Keratinocyte (primary cell): ENCODE data around the gene NMNAT2. TPM values are rescaled to one million over a fixed set of nuclear protein-coding genes. Genes with fewer than 3 reads are reported as not detected.
"Not testable (repeated sequence)": the region's sequence is repeated elsewhere in the genome, so short reads cannot be mapped to it uniquely, and the experiment has no call there.

Experiments used
- DNase-seq: peaks from one replicate; pipeline ENCODE4 v3.0.0-alpha.2; 2011; ENCODE audit warnings: low read depth, missing footprints, low spot score
- FAIRE-seq: peaks from 2 replicates; lab custom pipeline; 2011; peaks lifted over from hg19 to GRCh38; lab: Jason Lieb, UNC
- H2AFZ ChIP-seq: 2 replicates; pipeline ENCODE4 v1.6.0; 2012; ENCODE audit warnings: low read length, control low read depth, inconsistent platforms; ENCODE audit not compliant: control insufficient read depth
- H3K27ac ChIP-seq: 2 replicates; pipeline ENCODE4 v1.5.1; 2011; ENCODE audit warnings: low read length; ENCODE audit not compliant: control insufficient read depth, insufficient read depth
- H3K27me3 ChIP-seq: 3 replicates; pipeline ENCODE4 v1.6.0; 2011; ENCODE audit warnings: low read length; ENCODE audit not compliant: control insufficient read depth, insufficient read depth; ENCODE audit errors: extremely low read depth
- H3K36me3 ChIP-seq, 2 experiments: 2 replicates in 1 of 2; 3 replicates in 1 of 2; pipeline ENCODE4 v1.5.1; 2011; ENCODE audit warnings: low read length in 2 of 2, mild to moderate bottlenecking in 1 of 2; ENCODE audit not compliant: control insufficient read depth in 2 of 2, insufficient read depth in 2 of 2; ENCODE audit errors: extremely low read depth in 1 of 2
- H3K4me1 ChIP-seq: 3 replicates; pipeline ENCODE4 v1.5.1; 2011; ENCODE audit warnings: low read length; ENCODE audit not compliant: control insufficient read depth, insufficient read depth; ENCODE audit errors: extremely low read depth
- H3K4me2 ChIP-seq: 3 replicates; pipeline ENCODE4 v1.6.0; 2011; ENCODE audit warnings: low read depth, low read length; ENCODE audit not compliant: control insufficient read depth, insufficient read depth; ENCODE audit errors: extremely low read depth
- H3K4me3 ChIP-seq, 3 experiments: fragments of 200-600 bp in 1 of 3; sonication (generic) in 1 of 3; 2 replicates in 2 of 3; 3 replicates in 1 of 3; pipeline ENCODE4 v1.5.1; 2011 to 2016; ENCODE audit warnings: low read length in 3 of 3, mild to moderate bottlenecking in 3 of 3, control low read depth in 2 of 3, inconsistent platforms in 1 of 3, low read depth in 1 of 3, mixed read lengths in 1 of 3, mixed run types in 1 of 3, moderate library complexity in 1 of 3; ENCODE audit not compliant: control insufficient read depth in 2 of 3, insufficient read depth in 2 of 3; ENCODE audit errors: extremely low read depth in 1 of 3
- H3K79me2 ChIP-seq: 2 replicates; pipeline ENCODE4 v1.6.0; 2012; ENCODE audit warnings: low read length; ENCODE audit not compliant: control insufficient read depth, insufficient read depth
- H3K9ac ChIP-seq: 3 replicates; pipeline ENCODE4 v1.6.0; 2011; ENCODE audit warnings: low read length; ENCODE audit not compliant: control insufficient read depth, insufficient read depth; ENCODE audit errors: extremely low read depth
- H3K9me1 ChIP-seq: 3 replicates; pipeline ENCODE4 v1.6.0; 2011; ENCODE audit warnings: low read length; ENCODE audit not compliant: control insufficient read depth, insufficient read depth; ENCODE audit errors: extremely low read depth
- H3K9me3 ChIP-seq: 2 replicates; pipeline ENCODE4 v1.5.1; 2012; ENCODE audit warnings: low read depth, low read length; ENCODE audit not compliant: control insufficient read depth
- H4K20me1 ChIP-seq: 3 replicates; pipeline ENCODE4 v1.6.0; 2011; ENCODE audit warnings: low read length; ENCODE audit not compliant: control insufficient read depth, insufficient read depth; ENCODE audit errors: extremely low read depth
- CTCF ChIP-seq, 3 experiments: IDR thresholded peaks in 1 of 3; conservative IDR thresholded peaks in 1 of 3; optimal IDR thresholded peaks in 1 of 3; 2 replicates in 2 of 3; 3 replicates in 1 of 3; pipeline versions ENCODE3 to v1.5.1; 2011; ENCODE audit warnings: low read length in 3 of 3, mild to moderate bottlenecking in 3 of 3, moderate library complexity in 2 of 3, control low read depth in 1 of 3, inconsistent platforms in 1 of 3; ENCODE audit not compliant: insufficient read depth in 2 of 3; ENCODE audit errors: extremely low read depth in 1 of 3
- EZH2 ChIP-seq: IDR thresholded peaks from one replicate; pipeline ENCODE4 v1.6.1; 2012; ENCODE audit warnings: inconsistent platforms, mild to moderate bottlenecking, low read length, moderate library complexity
- dilution Hi-C: fragments of 300-500 bp; cut with MboI; formaldehyde crosslinking; loops from one replicate; pipeline ENCODE4 v1.7.0; 2020; ENCODE audit warnings: low sequenced_read_pairs; ENCODE audit not compliant: extremely low pct_ligation_motif_present
- polyA plus RNA-seq, 5 experiments: library from polyadenylated mRNA; depleted of rRNA in 3 of 5; stranded (reverse) in 3 of 5; stranded (forward) in 1 of 5; unstranded in 1 of 5; fragments of >200 nt; gene quantifications; 1 replicate in 1 of 5; 2 replicates in 3 of 5; 3 replicates in 1 of 5; pipeline versions ENCODE4 v1.2.1 to v1.2.3, GENCODE V29; 2011 to 2012; ENCODE audit warnings: missing spikeins in 2 of 5, low read depth in 1 of 5, low replicate concordance in 1 of 5

NMNAT2 gene
- polyA plus RNA-seq, 1 donor (not counting 4 experiments of a cell fraction or from before 2014, with no cell fraction given), result 0.72 TPM

- Histone ChIP-seq H2AFZ (no peak overlapping the region), H3K9me1 (no peaks in the 10 kb centered on the region), H3K27me3 (no peaks in the 10 kb centered on the region), H3K36me3 (no peaks in the 10 kb centered on the region), H3K4me3 (no peak overlapping the region), H3K4me2 (no peak overlapping the region), H4K20me1 (no peaks in the 10 kb centered on the region), H3K79me2 (no peaks in the 10 kb centered on the region), H3K4me1 (peaks cover 51% of the 10 kb centered on the region), H3K27ac (no peak overlapping the region), H3K9ac (no peak overlapping the region), H3K9me3 (no peaks in the 10 kb centered on the region)
- dilution Hi-C loops, result no loop called here
- no peak for TF ChIP-seq CTCF (optimal IDR thresholded peaks at IDR 0.05 in 1 of 3, IDR thresholded peaks at IDR 0.05 in 1 of 3, conservative IDR thresholded peaks at IDR 0.05 in 1 of 3; ENCODE audit: extremely low read depth in 1 of 3, insufficient read depth in 2 of 3, low read length in 3 of 3)
- no peak for TF ChIP-seq EZH2
- no peak for DNase-seq
- FAIRE-seq, result no peak
Observed at GRCh38 chr1:183275322-183275721, 142.9 kb downstream of the NMNAT2 start.

- H2AFZ ChIP-seq, result no peak overlapping the region
- H3K27ac ChIP-seq, result no peak overlapping the region
- H3K36me3 ChIP-seq, result no peaks in the 10 kb centered on the region
- dilution Hi-C loops, result no loop called here
- no peak overlapping the region for H3K4me3 ChIP-seq
- no peaks in the 10 kb centered on the region for H4K20me1 ChIP-seq
- TF ChIP-seq CTCF (optimal IDR thresholded peaks at IDR 0.05 in 1 of 3, IDR thresholded peaks at IDR 0.05 in 1 of 3, conservative IDR thresholded peaks at IDR 0.05 in 1 of 3; ENCODE audit: extremely low read depth in 1 of 3, insufficient read depth in 2 of 3, low read length in 3 of 3), result no peak
- TF ChIP-seq EZH2, result no peak
- no peaks in the 10 kb centered on the region for H3K27me3 ChIP-seq
- FAIRE-seq (no peak), DNase-seq (no peak)
- peaks cover 46% of the 10 kb centered on the region for H3K4me1 ChIP-seq
- no peak overlapping the region for H3K4me2 ChIP-seq
- H3K9me1 ChIP-seq, result no peaks in the 10 kb centered on the region
- H3K9me3 ChIP-seq, result no peaks in the 10 kb centered on the region
- H3K9ac ChIP-seq, result no peak overlapping the region
- no peaks in the 10 kb centered on the region for H3K79me2 ChIP-seq
Observed at GRCh38 chr1:183274836-183275235, 143.3 kb downstream of the NMNAT2 start.

- dilution Hi-C loops, H3K27ac ChIP-seq, H3K4me3 ChIP-seq, H2AFZ ChIP-seq, FAIRE-seq, H3K79me2 ChIP-seq, H3K9me1 ChIP-seq, H3K27me3 ChIP-seq, H3K36me3 ChIP-seq, H3K9ac ChIP-seq, H3K4me2 ChIP-seq, DNase-seq, H3K9me3 ChIP-seq, H4K20me1 ChIP-seq: not testable (repeated sequence)
- H3K4me1 ChIP-seq, result peaks cover 39% of the 10 kb centered on the region
Observed at GRCh38 chr1:183273984-183274383, 144.2 kb downstream of the NMNAT2 start.
